COLO668 (cell line): ENCODE measurements around the gene RSPH1.

ENCODE experiments used
- DNase-seq: peaks from one replicate; lab custom pipeline; 2025; ENCODE audit not compliant: unreplicated experiment; lab: John Stamatoyannopoulos, UW

Gene RSPH1

GRCh38 chr21:42467140-42467983 lies 28.7 kb downstream of the RSPH1 start:
- peak; percentile 20 for DNase-seq

GRCh38 chr21:42466700-42467099 lies 29.3 kb downstream of the RSPH1 start:
- DNase-seq = no peak

- DNase-seq = no peak
Observed at GRCh38 chr21:42465803-42466127, 30.3 kb downstream of the RSPH1 start.

GRCh38 chr21:42465008-42465802 lies 30.8 kb downstream of the RSPH1 start:
- DNase-seq = no peak

GRCh38 chr21:42463861-42464515 lies 32.0 kb downstream of the RSPH1 start:
- peak; percentile 79 for DNase-seq

- DNase-seq = peak; percentile 84
Observed at GRCh38 chr21:42461881-42462877, 33.8 kb downstream of the RSPH1 start.

GRCh38 chr21:42461185-42461520 lies 34.9 kb downstream of the RSPH1 start:
- no peak for DNase-seq

- DNase-seq = peak; percentile 96
Observed at GRCh38 chr21:42460391-42461184, 35.4 kb downstream of the RSPH1 start.

- no peak for DNase-seq
Observed at GRCh38 chr21:42459546-42460215, 36.3 kb downstream of the RSPH1 start.

GRCh38 chr21:42459082-42459460 lies 37.0 kb downstream of the RSPH1 start:
- DNase-seq = no peak

GRCh38 chr21:42456457-42456856 lies 39.6 kb downstream of the RSPH1 start:
- no peak for DNase-seq

- DNase-seq = no peak
Observed at GRCh38 chr21:42455754-42456440, 40.1 kb downstream of the RSPH1 start.

GRCh38 chr21:42455196-42455595 lies 40.8 kb downstream of the RSPH1 start:
- no peak for DNase-seq

GRCh38 chr21:42454786-42455185 lies 41.2 kb downstream of the RSPH1 start:
- DNase-seq = no peak

- no peak for DNase-seq
Observed at GRCh38 chr21:42453986-42454570, 41.9 kb downstream of the RSPH1 start.

GRCh38 chr21:42453224-42453985 lies 42.6 kb downstream of the RSPH1 start:
- no peak for DNase-seq

GRCh38 chr21:42452401-42453223 lies 43.4 kb downstream of the RSPH1 start:
- no peak for DNase-seq
